ENCODE results near the gene B9D2. TPM values are rescaled to one million over a fixed set of nuclear protein-coding genes. Genes with fewer than 3 reads are reported as not detected.

The B9D2 gene
- total RNA-seq, 1 donor from 2014 or later: 14.2 TPM

DNA sequence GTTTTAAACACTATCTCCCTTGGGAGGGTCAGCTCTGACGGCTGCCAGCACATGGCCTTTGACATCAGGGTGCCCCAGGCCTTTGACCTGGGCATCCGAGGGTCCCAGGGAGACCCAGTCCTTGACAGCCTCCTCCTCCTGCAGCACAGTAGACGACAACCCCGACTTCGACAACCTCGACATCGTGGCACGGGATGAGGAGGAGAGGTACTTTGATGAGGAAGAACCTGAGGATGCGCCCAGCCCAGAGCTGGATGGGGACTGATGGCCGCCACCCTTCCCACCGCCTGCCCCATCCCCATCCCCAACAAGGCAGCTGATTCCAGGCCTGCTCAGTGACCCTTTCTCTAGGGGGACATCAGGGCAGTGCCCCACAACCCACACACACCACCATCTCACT lies 41.5 kb downstream of the B9D2 start:
- POLR2A ChIA-PET: interaction anchor here (1.2 to 3.1 kb wide), 5 partner anchors 26 to 545 kb away, joined by 3 to 14 read pairs (median 3); partner anchors contain the start of genes B9D2, RAB4B and TGFB1
- H3K4me3 Mint-ChIP-seq: no peak overlapping the region
- H3K4me1 Mint-ChIP-seq: peaks cover 55% of the 10 kb centered on the region
- intact Hi-C loops (cut with micrococcal nuclease): no loop called here
- peaks cover 58% of the 10 kb centered on the region for H3K36me3 Mint-ChIP-seq (ENCODE audit: low read depth)
- TF ChIP-seq CTCF (IDR thresholded peaks at IDR 0.05): no peak
- H3K27me3 Mint-ChIP-seq: no peaks in the 10 kb centered on the region
- no peaks in the 10 kb centered on the region for H3K9me3 Mint-ChIP-seq
- CTCF ChIA-PET: interaction anchor here (1.0 to 1.8 kb wide), 4 partner anchors 12 to 30 kb away, joined by 4 to 8 read pairs (median 5); partner anchors contain the start of gene CCDC97
- peak overlapping the region; percentile 13 for H3K27ac Mint-ChIP-seq
- ATAC-seq (ENCODE audit: low read depth): no peak
- DNase-seq: no peak

GRCh38 chr19:41321600-41322270 lies 42.2 kb downstream of the B9D2 start:
- intact Hi-C loops (cut with micrococcal nuclease): no loop called here
- Mint-ChIP-seq H3K4me3 (no peak overlapping the region), H3K9me3 (no peaks in the 10 kb centered on the region), H3K27me3 (no peaks in the 10 kb centered on the region), H3K4me1 (peaks cover 55% of the 10 kb centered on the region), H3K36me3 (ENCODE audit: low read depth) (peaks cover 65% of the 10 kb centered on the region), H3K27ac (peak overlapping the region; percentile 37)
- no peak for TF ChIP-seq CTCF (IDR thresholded peaks at IDR 0.05)
- ATAC-seq (ENCODE audit: low read depth) (no peak), DNase-seq (no peak)
- ChIA-PET POLR2A (interaction anchor here (1.2 to 3.1 kb wide), 3 partner anchors 30 to 42 kb away, joined by 3 to 14 read pairs (median 11); partner anchors contain the start of genes B9D2 and TGFB1), CTCF (interaction anchor here (1.0 to 1.8 kb wide), 5 partner anchors 12 to 31 kb away, joined by 4 to 8 read pairs (median 5); partner anchors contain the start of gene CCDC97)

- ATAC-seq (ENCODE audit: low read depth) (no peak), DNase-seq (no peak)
- ChIA-PET POLR2A (interaction anchor here (1.2 to 3.1 kb wide), 3 partner anchors 30 to 43 kb away, joined by 3 to 14 read pairs (median 11); partner anchors contain the start of genes B9D2 and TGFB1), CTCF (interaction anchor here (1.0 to 1.8 kb wide), 3 partner anchors 11 to 30 kb away, joined by 4 to 8 read pairs (median 4); partner anchors contain the start of gene CCDC97)
- Mint-ChIP-seq H3K36me3 (ENCODE audit: low read depth) (peaks cover 68% of the 10 kb centered on the region), H3K27me3 (no peaks in the 10 kb centered on the region), H3K9me3 (no peaks in the 10 kb centered on the region), H3K4me1 (peaks cover 50% of the 10 kb centered on the region), H3K4me3 (no peak overlapping the region), H3K27ac (peak overlapping the region; percentile 37)
- no peak for TF ChIP-seq CTCF (IDR thresholded peaks at IDR 0.05)
- intact Hi-C loops (cut with micrococcal nuclease): no loop called here
These were observed 42.7 kb downstream of the B9D2 start for GRCh38 chr19:41321204-41321599.

DNA sequence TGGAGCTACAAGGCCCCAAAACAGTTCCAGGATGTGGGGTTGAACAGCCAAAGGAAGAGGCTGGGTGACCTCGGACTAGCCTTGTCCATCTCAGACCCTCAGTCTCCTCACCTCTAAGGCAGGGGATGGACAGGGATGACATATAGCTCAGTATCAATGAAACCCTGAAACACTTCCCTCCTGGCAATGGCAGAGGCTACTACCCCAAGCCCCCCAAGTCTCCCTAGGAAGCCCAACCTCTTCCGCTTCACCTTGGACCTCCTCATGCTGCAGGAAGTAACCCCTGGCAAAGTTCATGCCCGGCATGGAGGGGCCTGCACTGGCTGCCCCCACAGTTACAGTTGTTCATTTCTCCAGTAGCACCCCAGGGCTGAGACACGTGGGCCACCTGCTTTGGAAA lies 43.4 kb downstream of the B9D2 start:
- Mint-ChIP-seq H3K36me3 (ENCODE audit: low read depth) (peaks cover 72% of the 10 kb centered on the region), H3K27ac (no peak overlapping the region), H3K27me3 (no peaks in the 10 kb centered on the region), H3K4me1 (peaks cover 45% of the 10 kb centered on the region), H3K4me3 (no peak overlapping the region), H3K9me3 (no peaks in the 10 kb centered on the region)
- intact Hi-C loops (cut with micrococcal nuclease): no loop called here
- ATAC-seq (ENCODE audit: low read depth): no peak
- ChIA-PET CTCF (interaction anchor here (1.0 to 1.1 kb wide), 2 partner anchors 12 to 34 kb away, joined by 3 read pairs; no protein-coding TSS in a partner anchor), POLR2A (interaction anchor here (2.6 to 3.1 kb wide), 2 partner anchors 31 to 33 kb away, joined by 11 to 14 read pairs; partner anchors contain the start of gene TGFB1)
- no peak for DNase-seq
- TF ChIP-seq CTCF (IDR thresholded peaks at IDR 0.05): no peak

DNA sequence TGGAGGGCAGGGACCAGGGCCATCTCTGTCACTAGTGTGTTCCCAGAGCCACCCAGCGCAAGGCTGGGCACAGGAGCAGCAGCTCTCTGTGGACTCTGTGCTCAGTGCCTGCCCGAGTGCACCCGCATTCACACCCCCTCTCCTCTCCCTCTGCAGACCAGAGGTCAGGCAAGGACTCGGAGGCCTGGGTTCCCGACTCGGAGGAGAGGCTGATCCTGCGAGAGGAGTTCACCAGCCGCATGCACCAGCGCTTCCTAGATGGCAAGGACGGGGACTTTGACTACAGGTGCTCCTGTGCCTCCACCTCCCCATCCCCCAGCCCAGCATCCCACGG lies 43.8 kb downstream of the B9D2 start:
- peaks cover 72% of the 10 kb centered on the region for H3K36me3 Mint-ChIP-seq (ENCODE audit: low read depth)
- intact Hi-C loops (cut with micrococcal nuclease): no loop called here
- H3K9me3 Mint-ChIP-seq: no peaks in the 10 kb centered on the region
- H3K4me1 Mint-ChIP-seq: peaks cover 41% of the 10 kb centered on the region
- ChIA-PET POLR2A (interaction anchor here (2.6 to 3.1 kb wide), 2 partner anchors 31 to 33 kb away, joined by 11 to 14 read pairs; partner anchors contain the start of gene TGFB1), CTCF (interaction anchor here (1.0 to 1.1 kb wide), 2 partner anchors 11 to 35 kb away, joined by 3 read pairs; no protein-coding TSS in a partner anchor)
- no peak overlapping the region for H3K4me3 Mint-ChIP-seq
- no peak overlapping the region for H3K27ac Mint-ChIP-seq
- H3K27me3 Mint-ChIP-seq: no peaks in the 10 kb centered on the region
- ATAC-seq (ENCODE audit: low read depth) (no peak), DNase-seq (no peak)
- TF ChIP-seq CTCF (IDR thresholded peaks at IDR 0.05): no peak

All from activated B cell treated with CpG ODN at 0.5 μM for 24 hours (primary cell).